HepG2 (cell line): ENCODE data around the gene TOB2. TPM values are rescaled to one million over a fixed set of nuclear protein-coding genes. Genes with fewer than 3 reads are reported as not detected.

Experiments used
- ATAC-seq: fragments of 200-7000 bp; cut with Tn5 transposase; 3 replicates; pipeline ENCODE4 v1.9.1; 2020; ENCODE audit warnings: mild to moderate bottlenecking, moderate library complexity
- BruUV-seq: library from RNA; stranded (reverse); fragments of 400-500 nt; replicated peaks from 2 replicates; lab custom pipeline; 2021; lab: Mats Ljungman, UMichigan
- CTCF ChIA-PET: fragments of 300-600 bp; formaldehyde crosslinking; extraction: SDS; loops from one replicate; lab custom pipeline; 2021; ENCODE audit warnings: low total read pairs, inconsistent platforms, low intra/inter-chr PET ratio; lab: Yijun Ruan, JAX
- POLR2A ChIA-PET: fragments of 350-600 bp; sonication (Branson Sonifier 250); formaldehyde crosslinking; loops from one replicate; lab custom pipeline; 2020; ENCODE audit warnings: antibody characterized with exemption, inconsistent platforms; lab: Yijun Ruan, JAX
- DNase-seq: peaks from one replicate; pipeline ENCODE4 v3.0.0-alpha.2; 2015; ENCODE audit warnings: low spot score
- FAIRE-seq: peaks from 3 replicates; lab custom pipeline; 2011; peaks lifted over from hg19 to GRCh38; lab: Jason Lieb, UNC
- H2AFZ ChIP-seq: one replicate; pipeline ENCODE4 v1.6.1; 2011; ENCODE audit warnings: low read length, inconsistent platforms
- H3K27ac ChIP-seq: fragments of 300-600 bp; 3 replicates; pipeline ENCODE4 v1.8.0; 2011; ENCODE audit warnings: mixed run types, mild to moderate bottlenecking, mixed read lengths, low read length, inconsistent platforms; ENCODE audit not compliant: insufficient read depth; ENCODE audit errors: extremely low read length
- H3K27me3 ChIP-seq, 2 experiments: fragments of 200-600 bp in 1 of 2; 2 replicates in 1 of 2; 3 replicates in 1 of 2; pipeline versions ENCODE4 v1.6.0 to v1.8.0; 2011; ENCODE audit warnings: low read length in 2 of 2, mild to moderate bottlenecking in 2 of 2, moderate library complexity in 2 of 2, inconsistent platforms in 1 of 2; ENCODE audit not compliant: insufficient read depth in 2 of 2, control insufficient read depth in 1 of 2
- H3K36me3 ChIP-seq, 2 experiments: fragments of 200-600 bp in 1 of 2; replicated peaks in 1 of 2; 2 replicates in 1 of 2; 3 replicates in 1 of 2; pipeline versions ENCODE4 v1.5.1 to v1.8.0; 2011; ENCODE audit warnings: low read length in 2 of 2, inconsistent platforms in 1 of 2; ENCODE audit not compliant: insufficient read depth in 2 of 2, control insufficient read depth in 1 of 2
- H3K4me1 ChIP-seq: 2 replicates; pipeline ENCODE4 v1.5.1; 2012; ENCODE audit warnings: low read length, inconsistent platforms; ENCODE audit not compliant: insufficient read depth
- H3K4me2 ChIP-seq: 2 replicates; pipeline ENCODE4 v1.6.0; 2011; ENCODE audit warnings: low read depth, low read length, inconsistent platforms
- H3K4me3 ChIP-seq, 3 experiments: fragments of 200-600 bp in 1 of 3; sonication (generic), shearing (Covaris generic) in 1 of 3; replicated peaks in 1 of 3; 2 replicates each; pipeline ENCODE4 v1.5.1; 2011 to 2016; ENCODE audit warnings: low read length in 3 of 3, inconsistent platforms in 2 of 3, low read depth in 2 of 3, mild to moderate bottlenecking in 2 of 3, control low read depth in 1 of 3, mixed read lengths in 1 of 3; ENCODE audit not compliant: insufficient read depth in 1 of 3
- H3K79me2 ChIP-seq: one replicate; pipeline ENCODE4 v1.6.1; 2011; ENCODE audit warnings: low read length, inconsistent platforms; ENCODE audit not compliant: insufficient read depth
- H3K9ac ChIP-seq: 2 replicates; pipeline ENCODE4 v1.6.0; 2011; ENCODE audit warnings: mild to moderate bottlenecking, low read depth, low read length, inconsistent platforms; ENCODE audit not compliant: insufficient read depth
- H3K9me3 ChIP-seq: 2 replicates; pipeline ENCODE4 v1.5.1; 2012; ENCODE audit warnings: mild to moderate bottlenecking, low read length
- H4K20me1 ChIP-seq: 2 replicates; pipeline ENCODE4 v1.6.0; 2011; ENCODE audit warnings: inconsistent platforms, mild to moderate bottlenecking, low read length, moderate library complexity; ENCODE audit not compliant: insufficient read depth
- ADNP ChIP-seq: sonication (generic); formaldehyde crosslinking; IDR thresholded peaks from 2 replicates; pipeline ENCODE4 v1.4.0; 2020; ENCODE audit warnings: missing genetic modification reagents
- AGO2 ChIP-seq: fragments of 200-400 bp; formaldehyde crosslinking; optimal IDR thresholded peaks from 2 replicates; pipeline ENCODE3; 2017; ENCODE audit warnings: mild to moderate bottlenecking, low read depth, low read length, moderate library complexity
- BHLHE40 ChIP-seq: IDR thresholded peaks from 2 replicates; pipeline ENCODE4 v1.6.1; 2011; ENCODE audit warnings: low read length, improper control_type of control experiment
- KDM6A ChIP-seq: IDR thresholded peaks from 2 replicates; pipeline ENCODE4 v1.6.1; 2016; ENCODE audit warnings: low read depth
- MATR3 ChIP-seq: sonication (generic); formaldehyde crosslinking; IDR thresholded peaks from 2 replicates; pipeline ENCODE4 v1.4.0; 2020; ENCODE audit warnings: missing genetic modification reagents
- MXD1 ChIP-seq: sonication (generic); formaldehyde crosslinking; IDR thresholded peaks from 2 replicates; pipeline ENCODE4 v1.4.0; 2020; ENCODE audit warnings: mild to moderate bottlenecking, missing genetic modification reagents
- MYNN ChIP-seq: sonication (generic); formaldehyde crosslinking; IDR thresholded peaks from 2 replicates; pipeline ENCODE4 v1.4.0; 2020; ENCODE audit warnings: mild to moderate bottlenecking, low read depth, missing genetic modification reagents
- NCOR1 ChIP-seq: fragments of 200-600 bp; sonication (generic); IDR thresholded peaks from 2 replicates; pipeline ENCODE4 v1.7.0; 2017; ENCODE audit warnings: antibody characterized with exemption, low read length, borderline replicate concordance
- REPIN1 ChIP-seq: sonication (generic); formaldehyde crosslinking; IDR thresholded peaks from 2 replicates; pipeline ENCODE4 v1.8.0; 2022; ENCODE audit warnings: missing genetic modification reagents, low read depth, mild to moderate bottlenecking, borderline replicate concordance
- SIX1 ChIP-seq: sonication (generic); formaldehyde crosslinking; IDR thresholded peaks from 2 replicates; pipeline ENCODE4 v1.4.0; 2020; ENCODE audit warnings: missing genetic modification reagents, borderline replicate concordance
- SRSF4 ChIP-seq: fragments of 200-400 bp; formaldehyde crosslinking; IDR thresholded peaks from one replicate; pipeline ENCODE4 v1.6.1; 2018; ENCODE audit warnings: mild to moderate bottlenecking, low read depth, low read length, moderate library complexity; ENCODE audit not compliant: poor library complexity, severe bottlenecking
- YEATS2 ChIP-seq: sonication (generic); formaldehyde crosslinking; IDR thresholded peaks from 2 replicates; pipeline ENCODE4 v1.4.0; 2020; ENCODE audit warnings: missing genetic modification reagents, borderline replicate concordance
- YY1 ChIP-seq: IDR thresholded peaks from 2 replicates; pipeline ENCODE4 v1.6.1; 2011; ENCODE audit warnings: low read length, low read depth, moderate library complexity, mild to moderate bottlenecking; ENCODE audit not compliant: insufficient read depth, insufficient replicate concordance
- ZNF101 ChIP-seq: sonication (generic); formaldehyde crosslinking; IDR thresholded peaks from 2 replicates; pipeline ENCODE4 v1.4.0; 2020; ENCODE audit warnings: mild to moderate bottlenecking, low read depth, missing genetic modification reagents, borderline replicate concordance
- ZNF282 ChIP-seq: fragments of 450-650 bp; IDR thresholded peaks from 2 replicates; pipeline ENCODE4 v1.6.1; 2018; ENCODE audit not compliant: partially characterized antibody
- ZNF343 ChIP-seq: sonication (generic); formaldehyde crosslinking; IDR thresholded peaks from 2 replicates; pipeline ENCODE4 v1.4.0; 2020; ENCODE audit warnings: mild to moderate bottlenecking, missing genetic modification reagents
- ZNF503 ChIP-seq: sonication (generic); formaldehyde crosslinking; IDR thresholded peaks from 2 replicates; pipeline ENCODE4 v1.4.0; 2020; ENCODE audit warnings: missing genetic modification reagents
- ZNF644 ChIP-seq: IDR thresholded peaks from 2 replicates; pipeline ENCODE4 v1.6.1; 2016; ENCODE audit warnings: low read depth
- ZNF776 ChIP-seq: sonication (generic); formaldehyde crosslinking; IDR thresholded peaks from 2 replicates; pipeline ENCODE4 v1.4.0; 2020; ENCODE audit warnings: mild to moderate bottlenecking, missing genetic modification reagents
- WGBS: methylation state at CpG from one replicate; pipeline ENCODE4 v1.1.6; 2017; ENCODE audit warnings: low lambda C conversion rate; 5-methylcytosine and 5-hydroxymethylcytosine counted together
- in situ Hi-C: cut with HindIII; loops from 2 replicates; pipeline ENCODE4 v1.10.0; 2017; ENCODE audit warnings: low pct_unique_long_range_greater_than_20kb; ENCODE audit not compliant: extremely low pct_ligation_motif_present
- intact Hi-C: fragments of 100-400 bp; cut with micrococcal nuclease; formaldehyde crosslinking; loops from one replicate; pipeline ENCODE4 v1.10.0; 2022; ENCODE audit not compliant: unreplicated experiment
- polyA plus RNA-seq, 8 experiments: library from polyadenylated mRNA; depleted of rRNA in 3 of 8; stranded (reverse) in 7 of 8; unstranded in 1 of 8; fragments of >200 nt; fragmentation: Illumina TruSeq in 4 of 8; extraction: Trizol in 4 of 8; gene quantifications; 2 replicates each; pipeline versions ENCODE4 v1.2.1 to v1.2.3, GENCODE V29; 2011 to 2016; ENCODE audit warnings: low read depth in 4 of 8, missing spikeins in 1 of 8, mixed read lengths in 1 of 8; ENCODE audit not compliant: insufficient read depth in 1 of 8
- total RNA-seq, 5 experiments: library from RNA; depleted of rRNA; stranded (reverse); fragments of >200 nt; fragmentation: Illumina TruSeq; extraction: Trizol; gene quantifications; 2 replicates each; pipeline ENCODE4 v1.2.3, GENCODE V29; 2016; ENCODE audit warnings: low read depth in 1 of 5

Gene TOB2
- total and polyA plus RNA-seq, 2 of the 13 experiments (the other 11 are each of a cell fraction or from before 2014, with no cell fraction given): 12.2 to 13.7 TPM

- peak; percentile 89; the same call in 1 of the 2 replicates for TF ChIP-seq MXD1 (CRISPR knock-in tag)
- peak; percentile 100 for TF ChIP-seq AGO2
- TF ChIP-seq ADNP (CRISPR knock-in tag): peak; percentile 24; the same call in 1 of the 2 replicates
- peak; percentile 87 for TF ChIP-seq YY1
- no peak; the same call in 1 of the 2 replicates for TF ChIP-seq MYNN (CRISPR knock-in tag)
- peak; percentile 70 for TF ChIP-seq BHLHE40
- peak; percentile 80; the same call in 1 of the 2 replicates for TF ChIP-seq ZNF343
- TF ChIP-seq YEATS2 (CRISPR knock-in tag): peak; percentile 93
- TF ChIP-seq SIX1 (CRISPR knock-in tag): peak; percentile 64
- TF ChIP-seq ZNF776: peak; percentile 81
- no peak for TF ChIP-seq ZNF282
Observed at GRCh38 chr22:41446639-41447434, at the start of gene TOB2 (continued).

GRCh38 chr22:41491374-41492100, 44.9 kb upstream of the TOB2 start:
- POLR2A ChIA-PET: no interaction called here
- peaks cover 7% of the 10 kb centered on the region for H4K20me1 ChIP-seq
- H3K36me3 ChIP-seq: peaks cover 0 to 3% of the 10 kb centered on the region in 2 experiments; a peak in 1 of 5 replicates
- no peaks in the 10 kb centered on the region for H3K27me3 ChIP-seq
- TF ChIP-seq MATR3 (CRISPR knock-in tag): no peak
- no peak for TF ChIP-seq ZNF503 (CRISPR knock-in tag)
- no peak for TF ChIP-seq KDM6A (CRISPR knock-in tag)
- no peak for TF ChIP-seq NCOR1
- no peak for TF ChIP-seq REPIN1
- TF ChIP-seq ZNF644 (CRISPR knock-in tag): no peak
- no peak for TF ChIP-seq SRSF4
- TF ChIP-seq ZNF101 (CRISPR knock-in tag): no peak
- no TSS peak for BruUV-seq
- H3K4me1 ChIP-seq: peaks cover 27% of the 10 kb centered on the region
- CTCF ChIA-PET: no interaction called here
- no peak overlapping the region for H3K9ac ChIP-seq
- H2AFZ ChIP-seq: no peak overlapping the region
- intact Hi-C loops: no loop called here
- no peak overlapping the region for H3K4me2 ChIP-seq
- no peak overlapping the region for H3K27ac ChIP-seq
- H3K4me3 ChIP-seq: no peak overlapping the region
- H3K79me2 ChIP-seq: peaks cover 67% of the 10 kb centered on the region
- WGBS: 97% methylated on average over 5 of the region's 5 CpGs
- DNase-seq (no peak), FAIRE-seq (no peak), ATAC-seq (no peak)
- H3K9me3 ChIP-seq: no peaks in the 10 kb centered on the region
- in situ Hi-C loops: no loop called here
